ENCODE data around the gene HNRNPF.
A peak's percentile ranks its signal among the peaks of the same experiment; 100 is the strongest.

HNRNPF gene

DNA sequence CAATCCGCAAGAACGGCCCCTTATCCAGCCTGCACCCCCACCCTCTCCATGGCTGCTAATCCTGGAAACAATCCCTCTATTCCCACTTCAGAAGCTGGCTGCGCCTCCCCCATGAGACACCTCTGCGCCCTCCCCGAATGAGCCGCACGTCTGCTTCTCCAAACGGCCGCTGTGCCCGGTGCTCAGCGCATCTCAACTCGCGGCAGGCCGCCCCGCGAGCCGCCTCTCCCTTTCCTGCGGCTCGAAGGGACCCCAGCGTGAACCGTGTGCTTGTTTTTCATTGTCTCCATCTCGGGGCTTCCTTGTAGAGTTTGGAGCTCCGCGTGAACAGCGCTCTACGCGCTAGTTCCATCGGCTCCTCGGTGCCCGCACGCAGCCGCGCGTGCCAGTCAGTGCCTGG, 58.3 kb downstream of the HNRNPF start:
- TF ChIP-seq, protein P1, sequence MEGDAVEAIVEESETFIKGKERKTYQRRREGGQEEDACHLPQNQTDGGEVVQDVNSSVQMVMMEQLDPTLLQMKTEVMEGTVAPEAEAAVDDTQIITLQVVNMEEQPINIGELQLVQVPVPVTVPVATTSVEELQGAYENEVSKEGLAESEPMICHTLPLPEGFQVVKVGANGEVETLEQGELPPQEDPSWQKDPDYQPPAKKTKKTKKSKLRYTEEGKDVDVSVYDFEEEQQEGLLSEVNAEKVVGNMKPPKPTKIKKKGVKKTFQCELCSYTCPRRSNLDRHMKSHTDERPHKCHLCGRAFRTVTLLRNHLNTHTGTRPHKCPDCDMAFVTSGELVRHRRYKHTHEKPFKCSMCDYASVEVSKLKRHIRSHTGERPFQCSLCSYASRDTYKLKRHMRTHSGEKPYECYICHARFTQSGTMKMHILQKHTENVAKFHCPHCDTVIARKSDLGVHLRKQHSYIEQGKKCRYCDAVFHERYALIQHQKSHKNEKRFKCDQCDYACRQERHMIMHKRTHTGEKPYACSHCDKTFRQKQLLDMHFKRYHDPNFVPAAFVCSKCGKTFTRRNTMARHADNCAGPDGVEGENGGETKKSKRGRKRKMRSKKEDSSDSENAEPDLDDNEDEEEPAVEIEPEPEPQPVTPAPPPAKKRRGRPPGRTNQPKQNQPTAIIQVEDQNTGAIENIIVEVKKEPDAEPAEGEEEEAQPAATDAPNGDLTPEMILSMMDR (IDR thresholded peaks at IDR 0.05; ENCODE audit: low read depth, low read length): no peak
- TF ChIP-seq, protein P2, sequence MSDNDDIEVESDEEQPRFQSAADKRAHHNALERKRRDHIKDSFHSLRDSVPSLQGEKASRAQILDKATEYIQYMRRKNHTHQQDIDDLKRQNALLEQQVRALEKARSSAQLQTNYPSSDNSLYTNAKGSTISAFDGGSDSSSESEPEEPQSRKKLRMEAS (IDR thresholded peaks at IDR 0.05; ENCODE audit: low read depth, low read length): no peak
- TF ChIP-seq POLR2A (IDR thresholded peaks at IDR 0.05; ENCODE audit: extremely low read depth, insufficient read length): no peak
- no peak for TF ChIP-seq MYC (IDR thresholded peaks at IDR 0.05; ENCODE audit: low read depth, low read length)
- no peak for DNase-seq (ENCODE audit: low read depth)

DNA sequence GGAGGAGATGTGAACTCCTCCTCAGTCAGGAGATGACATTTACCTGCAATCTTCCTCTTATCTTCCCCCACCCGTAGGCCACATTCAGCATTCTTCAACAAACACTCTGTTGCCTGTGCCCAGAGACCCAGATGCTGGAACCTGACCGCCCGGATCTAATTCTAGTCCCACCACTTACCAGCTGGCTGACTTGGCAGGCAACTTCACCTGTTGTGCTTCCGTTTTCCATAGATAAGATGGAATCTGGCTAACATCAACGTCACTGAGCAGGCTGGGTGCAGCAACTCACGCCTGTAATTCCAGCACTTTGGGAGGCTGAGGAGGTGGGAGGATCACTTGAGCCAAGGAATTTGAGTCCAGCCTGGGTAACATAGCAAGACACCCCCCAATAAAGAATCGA, 58.8 kb downstream of the HNRNPF start:
- H3K4me3 ChIP-seq (ENCODE audit: low read depth, low read length): no peak overlapping the region
- TF ChIP-seq, protein P1 (IDR thresholded peaks at IDR 0.05; ENCODE audit: low read depth, low read length): no peak
- TF ChIP-seq MYC (IDR thresholded peaks at IDR 0.05; ENCODE audit: low read depth, low read length) (no peak), POLR2A (IDR thresholded peaks at IDR 0.05; ENCODE audit: extremely low read depth, insufficient read length) (no peak)
- TF ChIP-seq, protein P2 (IDR thresholded peaks at IDR 0.05; ENCODE audit: low read depth, low read length): no peak
- DNase-seq (ENCODE audit: low read depth): no peak

More for the DNA sequence above, 58.3 kb downstream of the HNRNPF start:
- H3K4me3 ChIP-seq (ENCODE audit: low read depth, low read length): no peak overlapping the region

DNA sequence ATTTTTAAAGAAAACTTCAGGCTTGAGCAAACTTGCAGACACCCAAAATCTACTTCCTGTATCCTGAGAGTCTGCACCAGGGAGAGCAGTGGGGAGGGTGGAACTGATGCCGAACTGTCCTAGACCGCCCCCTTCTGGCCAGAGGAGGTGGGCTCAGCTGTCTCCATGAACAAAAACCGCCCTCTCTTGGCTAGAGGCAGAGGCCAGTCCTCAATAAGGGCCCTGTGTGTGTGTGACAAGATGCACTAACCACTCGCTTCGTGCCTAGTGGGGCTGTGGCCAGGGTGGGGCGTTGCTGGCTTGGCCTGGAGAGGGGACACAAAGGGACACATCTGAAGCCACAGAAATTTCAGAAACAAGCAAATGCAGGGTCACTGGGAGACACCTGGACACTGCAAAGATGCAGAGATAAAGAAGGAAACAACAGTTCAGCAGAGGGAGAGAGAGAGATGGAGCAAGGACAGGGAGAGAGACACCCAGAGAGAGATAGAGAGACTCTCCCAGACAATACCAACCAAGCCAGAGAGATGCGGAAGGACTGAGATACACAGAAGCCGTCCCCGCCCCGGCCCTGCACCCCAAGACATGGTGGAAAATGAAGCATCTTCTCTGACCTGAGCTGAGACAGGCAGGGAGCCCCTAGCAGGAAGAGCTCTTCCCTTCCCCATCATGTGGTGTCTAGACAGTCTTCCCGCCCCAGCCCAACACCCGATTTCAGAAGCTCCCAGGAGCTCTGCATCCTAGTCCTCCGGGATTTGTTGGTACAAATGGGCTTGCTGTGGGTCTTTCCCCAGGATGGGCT, 60.3 kb downstream of the HNRNPF start:
- no peak for TF ChIP-seq POLR2A (IDR thresholded peaks at IDR 0.05; ENCODE audit: extremely low read depth, insufficient read length)
- TF ChIP-seq, protein P1 (IDR thresholded peaks at IDR 0.05; ENCODE audit: low read depth, low read length): peak; percentile 98
- peak; percentile 88 for DNase-seq (ENCODE audit: low read depth)
- no peak overlapping the region for H3K4me3 ChIP-seq (ENCODE audit: low read depth, low read length)

DNA sequence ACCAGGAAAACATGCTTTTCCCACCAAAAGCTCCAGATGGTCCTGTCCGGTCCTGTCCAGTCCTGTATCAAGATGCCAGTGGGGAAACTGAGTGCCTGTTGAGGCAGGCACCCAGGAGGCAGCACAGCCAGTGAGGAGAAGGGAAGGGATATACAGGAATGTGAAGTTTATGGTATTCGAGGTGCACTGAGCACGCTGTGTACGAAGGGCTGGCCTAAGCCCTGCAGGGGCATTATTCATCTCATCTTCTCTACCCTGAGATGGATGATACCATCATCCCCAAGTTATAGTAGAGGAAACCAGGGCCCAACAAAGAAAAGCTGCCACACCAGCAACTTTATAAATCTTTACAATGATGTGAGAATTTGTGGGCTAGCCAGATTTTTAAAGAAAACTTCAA, 61.0 kb downstream of the HNRNPF start:
- DNase-seq (ENCODE audit: low read depth): no peak
- H3K4me3 ChIP-seq (ENCODE audit: low read depth, low read length): no peak overlapping the region
- TF ChIP-seq MYC (IDR thresholded peaks at IDR 0.05; ENCODE audit: low read depth, low read length) (no peak), POLR2A (IDR thresholded peaks at IDR 0.05; ENCODE audit: extremely low read depth, insufficient read length) (no peak)
- TF ChIP-seq, protein P2 (IDR thresholded peaks at IDR 0.05; ENCODE audit: low read depth, low read length): no peak
- TF ChIP-seq, protein P1 (IDR thresholded peaks at IDR 0.05; ENCODE audit: low read depth, low read length): no peak

DNA sequence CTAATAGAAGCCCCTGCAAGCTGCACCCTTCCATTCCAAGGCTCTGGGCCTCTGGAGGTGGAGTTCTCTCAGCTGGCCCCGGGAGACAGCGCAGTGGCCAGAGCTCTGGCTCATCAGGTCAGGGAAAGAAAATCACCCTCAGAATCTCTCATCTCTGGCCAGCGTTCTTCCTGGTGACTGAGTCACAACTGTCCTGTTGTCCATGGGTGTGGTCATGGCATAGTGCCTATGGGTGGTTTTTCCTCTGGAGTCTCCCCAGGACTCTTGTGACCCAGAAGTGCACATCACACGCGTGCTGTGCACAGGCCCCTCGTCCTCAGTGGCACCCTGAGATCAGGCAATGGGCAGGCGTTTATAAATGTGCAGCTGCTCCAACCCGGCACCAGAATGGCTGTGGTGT, 64.9 kb downstream of the HNRNPF start:
- H3K4me3 ChIP-seq (ENCODE audit: low read depth, low read length): no peak overlapping the region
- TF ChIP-seq, protein P1 (IDR thresholded peaks at IDR 0.05; ENCODE audit: low read depth, low read length): no peak
- TF ChIP-seq POLR2A (IDR thresholded peaks at IDR 0.05; ENCODE audit: extremely low read depth, insufficient read length): no peak
- TF ChIP-seq MYC (IDR thresholded peaks at IDR 0.05; ENCODE audit: low read depth, low read length): no peak
- TF ChIP-seq, protein P2 (IDR thresholded peaks at IDR 0.05; ENCODE audit: low read depth, low read length): no peak
- no peak for DNase-seq (ENCODE audit: low read depth)
